Activated CD4-positive, alpha-beta T cell treated with anti-CD3 and anti-CD28 coated beads, Interleukin-2, amount 10 ng/mL, durations not matched to agents 7 days and 5 days (primary cell): ENCODE data around the gene MAGEA12. TPM values are rescaled to one million over a fixed set of nuclear protein-coding genes. Genes with fewer than 3 reads are reported as not detected.
"Not testable (repeated sequence)": the region's sequence is repeated elsewhere in the genome, so short reads cannot be mapped to it uniquely, and the experiment has no call there.

Experiments
- CTCF ChIA-PET: fragments of 350-600 bp; sonication (Branson Sonifier 250); formaldehyde crosslinking; loops from one replicate; lab custom pipeline; 2021; ENCODE audit warnings: antibody characterized with exemption; lab: Charles Lee
- POLR2A ChIA-PET: fragments of 350-600 bp; sonication (Branson Sonifier 250); formaldehyde crosslinking; loops from one replicate; lab custom pipeline; 2021; ENCODE audit warnings: antibody characterized with exemption; lab: Charles Lee
- DNase-seq: peaks from one replicate; pipeline ENCODE4 v3.0.0-alpha.2; 2020
- H3K27ac Mint-ChIP-seq: one replicate; pipeline ENCODE4 v1.8.0; 2021; ENCODE audit warnings: mild to moderate bottlenecking, moderate library complexity, mixed read lengths
- H3K27me3 Mint-ChIP-seq: one replicate; pipeline ENCODE4 v1.8.0; 2021; ENCODE audit warnings: mixed read lengths
- H3K36me3 Mint-ChIP-seq: one replicate; pipeline ENCODE4 v1.8.0; 2021; ENCODE audit warnings: low read depth, mixed read lengths
- H3K4me1 Mint-ChIP-seq: one replicate; pipeline ENCODE4 v1.8.0; 2021; ENCODE audit warnings: mixed read lengths
- H3K4me3 Mint-ChIP-seq: one replicate; pipeline ENCODE4 v1.8.0; 2021; ENCODE audit warnings: mild to moderate bottlenecking, moderate library complexity, mixed read lengths
- H3K9me3 Mint-ChIP-seq: one replicate; pipeline ENCODE4 v1.8.0; 2021; ENCODE audit warnings: mixed read lengths
- total RNA-seq, 2 experiments: library from RNA; stranded (reverse); gene quantifications; one replicate each; pipeline ENCODE4 v1.2.3, GENCODE V29; 2021

Gene MAGEA12
- total RNA-seq, 2 experiments from 2014 or later, result not detected

GRCh38 chrX:152736528-152736927 lies 3.0 kb downstream of the MAGEA12 start:
- H3K4me1 Mint-ChIP-seq, CTCF ChIA-PET, H3K36me3 Mint-ChIP-seq, H3K27me3 Mint-ChIP-seq, H3K27ac Mint-ChIP-seq, DNase-seq, POLR2A ChIA-PET, H3K4me3 Mint-ChIP-seq, H3K9me3 Mint-ChIP-seq: not testable (repeated sequence)

- H3K36me3 Mint-ChIP-seq, result no peaks in the 10 kb centered on the region
- CTCF ChIA-PET, result no interaction called here
These were observed 5.0 kb downstream of the MAGEA12 start for GRCh38 chrX:152738560-152738959.

DNA sequence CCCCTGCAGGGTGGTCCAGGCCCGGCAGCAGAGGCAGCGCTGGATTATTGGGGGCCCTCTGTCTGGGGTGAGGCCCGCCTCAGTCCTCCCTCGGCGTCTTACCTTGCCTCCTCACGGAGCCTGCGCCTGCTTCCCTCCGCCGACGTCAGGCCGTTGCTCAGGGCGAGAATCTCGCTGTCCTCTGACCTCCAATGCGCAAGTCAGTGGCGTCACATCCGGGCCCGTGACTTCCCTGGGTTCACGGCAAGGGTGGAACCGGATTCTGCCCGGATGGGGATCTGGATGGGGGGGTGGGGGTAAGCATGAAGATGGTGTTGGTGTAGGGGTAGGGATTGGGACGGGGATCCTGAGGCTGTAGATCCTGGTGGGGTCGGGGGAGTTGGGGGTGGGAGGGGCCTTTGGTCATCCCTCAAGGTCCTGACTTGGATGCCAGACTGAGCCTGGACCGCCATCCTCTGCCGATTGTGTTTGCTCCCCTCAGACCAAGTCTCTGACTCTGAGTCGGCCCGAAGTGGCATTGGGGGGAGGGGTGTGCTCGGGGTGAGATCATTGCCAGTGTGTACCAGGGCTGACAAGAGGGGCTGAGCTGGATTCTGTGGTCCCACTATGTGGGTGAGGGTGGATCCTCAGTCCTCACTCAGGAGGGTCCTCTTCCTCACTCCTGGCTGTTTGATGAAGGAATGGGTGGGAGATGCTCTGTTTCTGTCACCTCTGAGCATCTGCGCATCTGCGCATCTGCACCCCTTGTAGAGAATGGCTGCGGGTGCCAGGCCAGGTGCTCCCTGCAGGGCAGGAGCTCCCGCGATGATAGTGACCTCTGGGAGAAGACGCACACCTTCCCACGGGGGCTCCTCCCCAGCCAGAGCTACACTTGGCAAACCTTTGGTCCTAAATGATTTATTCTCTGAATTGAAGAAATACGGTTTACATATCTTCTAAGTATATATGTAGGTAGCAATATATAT lies 20.4 kb downstream of the MAGEA12 start, which contains the start of gene MAGEA2:
Gene MAGEA2 (minus strand): TSS at position 157 of the 965 bp plus-strand sequence. CDS start 2,479 bp downstream, outside the sequence.
- POLR2A ChIA-PET, CTCF ChIA-PET, H3K9me3 Mint-ChIP-seq, H3K4me1 Mint-ChIP-seq, H3K27me3 Mint-ChIP-seq, DNase-seq, H3K4me3 Mint-ChIP-seq, H3K27ac Mint-ChIP-seq, H3K36me3 Mint-ChIP-seq: not testable (repeated sequence)

More at GRCh38 chrX:152738560-152738959, 5.0 kb downstream of the MAGEA12 start:
- H3K4me3 Mint-ChIP-seq, result no peak overlapping the region
- no peak for DNase-seq
- no peaks in the 10 kb centered on the region for H3K27me3 Mint-ChIP-seq
- no peaks in the 10 kb centered on the region for H3K9me3 Mint-ChIP-seq
- POLR2A ChIA-PET, result no interaction called here
- H3K4me1 Mint-ChIP-seq, result no peaks in the 10 kb centered on the region
- H3K27ac Mint-ChIP-seq, result no peak overlapping the region

- H3K36me3 Mint-ChIP-seq, CTCF ChIA-PET, H3K27ac Mint-ChIP-seq, H3K4me3 Mint-ChIP-seq, POLR2A ChIA-PET, H3K4me1 Mint-ChIP-seq, H3K27me3 Mint-ChIP-seq, H3K9me3 Mint-ChIP-seq, DNase-seq: not testable (repeated sequence)
These were observed 21.3 kb downstream of the MAGEA12 start for GRCh38 chrX:152754871-152755270.

DNA sequence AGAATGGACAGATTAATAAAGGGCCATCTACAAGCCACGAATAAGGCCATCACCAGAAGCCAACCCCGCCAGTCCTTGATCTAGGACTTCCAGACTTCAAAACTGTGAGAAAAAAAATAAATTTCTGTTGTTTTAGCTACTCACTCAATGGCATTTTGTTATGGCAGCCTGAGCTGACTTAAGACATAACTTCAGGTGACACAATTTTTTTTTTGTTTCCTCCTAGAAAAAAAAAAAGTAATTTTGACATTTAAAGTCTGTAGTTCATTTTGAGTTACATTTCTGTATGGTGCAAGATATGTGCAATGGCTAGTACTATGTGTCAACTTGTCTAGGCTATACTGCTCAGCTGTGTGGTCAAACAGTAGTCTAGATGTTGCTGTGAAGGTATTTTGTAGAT lies 25.4 kb downstream of the MAGEA12 start, which contains the start of gene CSAG3:
Gene CSAG3 (plus strand): TSS at position 301 of the 400 bp plus-strand sequence.
- H3K27ac Mint-ChIP-seq, H3K4me1 Mint-ChIP-seq, POLR2A ChIA-PET, H3K36me3 Mint-ChIP-seq, H3K4me3 Mint-ChIP-seq, H3K9me3 Mint-ChIP-seq, H3K27me3 Mint-ChIP-seq, DNase-seq, CTCF ChIA-PET: not testable (repeated sequence)

DNA sequence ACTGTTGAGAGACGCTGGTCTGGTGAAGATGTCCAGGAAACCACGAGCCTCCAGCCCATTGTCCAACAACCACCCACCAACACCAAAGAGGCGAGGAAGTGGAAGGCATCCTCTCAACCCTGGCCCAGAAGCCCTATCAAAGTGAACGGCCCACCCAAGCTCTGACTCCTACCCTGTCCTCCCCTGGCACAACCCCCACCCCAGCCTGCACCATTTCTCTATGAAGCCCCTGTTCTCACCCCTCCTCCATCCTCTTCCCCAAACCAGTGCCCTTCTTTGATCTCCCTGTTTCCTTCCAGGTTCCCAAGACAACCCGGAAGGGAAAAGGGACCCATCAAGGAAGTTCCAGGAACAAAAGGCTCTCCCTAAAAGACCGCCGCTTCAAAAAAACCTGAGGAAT lies 26.0 kb downstream of the MAGEA12 start:
- H3K4me1 Mint-ChIP-seq, DNase-seq, H3K36me3 Mint-ChIP-seq, H3K9me3 Mint-ChIP-seq, CTCF ChIA-PET, POLR2A ChIA-PET, H3K4me3 Mint-ChIP-seq, H3K27ac Mint-ChIP-seq, H3K27me3 Mint-ChIP-seq: not testable (repeated sequence)

GRCh38 chrX:152761582-152761981 lies 28.0 kb downstream of the MAGEA12 start:
- H3K27me3 Mint-ChIP-seq, H3K9me3 Mint-ChIP-seq, H3K36me3 Mint-ChIP-seq, H3K4me3 Mint-ChIP-seq, DNase-seq, CTCF ChIA-PET, POLR2A ChIA-PET, H3K4me1 Mint-ChIP-seq, H3K27ac Mint-ChIP-seq: not testable (repeated sequence)

GRCh38 chrX:152766562-152766961 lies 33.0 kb downstream of the MAGEA12 start:
- H3K4me3 Mint-ChIP-seq, POLR2A ChIA-PET, H3K36me3 Mint-ChIP-seq, H3K9me3 Mint-ChIP-seq, H3K4me1 Mint-ChIP-seq, H3K27me3 Mint-ChIP-seq, DNase-seq, H3K27ac Mint-ChIP-seq, CTCF ChIA-PET: not testable (repeated sequence)

- H3K27ac Mint-ChIP-seq, H3K9me3 Mint-ChIP-seq, H3K27me3 Mint-ChIP-seq, POLR2A ChIA-PET, H3K4me3 Mint-ChIP-seq, H3K4me1 Mint-ChIP-seq, DNase-seq, H3K36me3 Mint-ChIP-seq: not testable (repeated sequence)
- CTCF ChIA-PET, result interaction anchor here (0.6 kb wide), 1 partner anchor 1461 kb away, joined by 3 read pairs; no protein-coding TSS in a partner anchor
These were observed 36.2 kb downstream of the MAGEA12 start, which contains the start of gene MAGEA6 for GRCh38 chrX:152769549-152770289. Gene MAGEA6, minus strand, starts transcription at chrX:152769689. Its CDS starts 2,039 bp downstream, at chrX:152767650.

DNA sequence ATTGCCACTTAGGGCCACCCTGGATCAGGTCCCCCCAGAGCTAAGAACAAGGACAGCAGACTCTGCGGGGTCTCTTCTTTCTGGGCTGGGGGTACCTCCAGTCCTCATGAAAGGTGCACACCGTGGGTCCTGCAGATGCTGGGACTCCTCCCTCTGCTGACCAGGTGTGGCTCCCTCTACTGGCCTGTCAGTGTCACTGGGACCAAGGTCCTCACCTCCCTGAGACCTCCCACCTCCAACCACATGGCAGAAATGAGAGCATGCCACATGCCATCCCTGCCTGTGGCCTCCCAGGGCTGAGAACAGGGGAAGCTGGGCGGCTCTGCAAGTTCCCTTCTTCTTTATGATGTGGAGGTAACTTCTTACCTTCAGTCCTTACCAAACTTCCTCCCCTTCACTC lies 53.5 kb downstream of the MAGEA12 start:
- H3K36me3 Mint-ChIP-seq, DNase-seq, H3K27me3 Mint-ChIP-seq, H3K9me3 Mint-ChIP-seq, H3K4me1 Mint-ChIP-seq, H3K27ac Mint-ChIP-seq, H3K4me3 Mint-ChIP-seq, CTCF ChIA-PET, POLR2A ChIA-PET: not testable (repeated sequence)

Other genes starting within 250 kb of the MAGEA12 start
- gene GABRQ, start 95.9 kb upstream of the MAGEA12 start, total RNA-seq, result not detected
- gene MAGEA3, start 35.0 kb upstream of the MAGEA12 start, total RNA-seq, result not detected
- under 1 TPM in 1 of 2 experiments, not detected in 1; 0.35 TPM for gene CSAG2, start 24.5 kb upstream of the MAGEA12 start, total RNA-seq
- gene MAGEA2B, start 19.1 kb upstream of the MAGEA12 start, total RNA-seq, result not detected
- gene CSAG1, start within 50 bp of the MAGEA12 start, total RNA-seq, result not detected
- not detected for gene MAGEA2, start 20.1 kb downstream of the MAGEA12 start, total RNA-seq
- gene CSAG3, start 25.5 kb downstream of the MAGEA12 start, total RNA-seq, result under 1 TPM; 0.35 to 0.62 TPM
- not detected for gene MAGEA6, start 35.9 kb downstream of the MAGEA12 start, total RNA-seq
- 10 to 100 TPM in 1 of 2 experiments, 1 to 10 TPM in 1; 9.7 to 12.5 TPM for gene CETN2, start 97.0 kb downstream of the MAGEA12 start, total RNA-seq
- 10 to 100 TPM; 13.9 TPM for gene NSDHL, start 97.3 kb downstream of the MAGEA12 start, total RNA-seq
- gene ZNF185, start 164.3 kb downstream of the MAGEA12 start, total RNA-seq, result 1 to 10 TPM; 1.0 to 1.6 TPM